H9 (cell line): ENCODE data around the gene SLC16A1. TPM values are rescaled to one million over a fixed set of nuclear protein-coding genes. Genes with fewer than 3 reads are reported as not detected.

Experiments used
- DNase-seq: peaks from one replicate; pipeline ENCODE4 v3.0.0-alpha.2; 2017
- H2AFZ ChIP-seq: one replicate; pipeline ENCODE4 v1.6.1; 2013; ENCODE audit warnings: mild to moderate bottlenecking, low read length, control low read depth, moderate library complexity
- H2AK5ac ChIP-seq: 2 replicates; pipeline ENCODE4 v1.6.1; 2013; ENCODE audit warnings: low read length, control low read depth, mixed read lengths; ENCODE audit not compliant: insufficient read length
- H2BK120ac ChIP-seq: one replicate; pipeline ENCODE4 v1.6.1; 2013; ENCODE audit warnings: low read depth, mild to moderate bottlenecking, low read length, control low read depth, inconsistent platforms; ENCODE audit not compliant: poor library complexity, severe bottlenecking
- H2BK12ac ChIP-seq: 2 replicates; pipeline ENCODE4 v1.6.1; 2013; ENCODE audit warnings: low read length, control low read depth, mixed read lengths, low read depth; ENCODE audit not compliant: insufficient read length
- H2BK15ac ChIP-seq: 2 replicates; pipeline ENCODE4 v1.6.1; 2013; ENCODE audit warnings: low read depth, low read length, control low read depth
- H2BK20ac ChIP-seq: one replicate; pipeline ENCODE4 v1.6.1; 2013; ENCODE audit warnings: low read depth, mild to moderate bottlenecking, low read length, control low read depth, inconsistent platforms; ENCODE audit not compliant: poor library complexity, severe bottlenecking
- H2BK5ac ChIP-seq: 2 replicates; pipeline ENCODE4 v1.6.1; 2013; ENCODE audit warnings: low read length, control low read depth, mixed read lengths; ENCODE audit not compliant: insufficient read length
- H3K14ac ChIP-seq: 2 replicates; pipeline ENCODE4 v1.6.1; 2013; ENCODE audit warnings: low read length, control low read depth; ENCODE audit not compliant: insufficient read depth
- H3K18ac ChIP-seq: 2 replicates; pipeline ENCODE4 v1.6.1; 2013; ENCODE audit warnings: low read depth, mild to moderate bottlenecking, mixed read lengths, low read length, control low read depth; ENCODE audit not compliant: insufficient read length
- H3K23ac ChIP-seq: 2 replicates; pipeline ENCODE4 v1.6.1; 2013; ENCODE audit warnings: low read length, control low read depth, mixed read lengths, low read depth; ENCODE audit not compliant: insufficient read length
- H3K23me2 ChIP-seq: 2 replicates; pipeline ENCODE4 v1.6.1; 2013; ENCODE audit warnings: low read depth, mild to moderate bottlenecking, mixed read lengths, low read length, control low read depth; ENCODE audit not compliant: insufficient read length, poor library complexity, severe bottlenecking
- H3K27ac ChIP-seq: 2 replicates; pipeline ENCODE4 v1.5.1; 2013; ENCODE audit warnings: low read length, control low read depth, mixed read lengths, low read depth; ENCODE audit not compliant: insufficient read length
- H3K27me3 ChIP-seq: 2 replicates; pipeline ENCODE4 v1.6.1; 2013; ENCODE audit warnings: low read length, control low read depth, inconsistent platforms; ENCODE audit not compliant: insufficient read depth
- H3K4ac ChIP-seq: 2 replicates; pipeline ENCODE4 v1.6.1; 2013; ENCODE audit warnings: low read depth, mild to moderate bottlenecking, control low read depth, inconsistent platforms, low read length, moderate library complexity
- H3K4me1 ChIP-seq: 2 replicates; pipeline ENCODE4 v1.6.1; 2013; ENCODE audit warnings: low read length, control low read depth, inconsistent platforms; ENCODE audit not compliant: insufficient read depth
- H3K4me2 ChIP-seq: 2 replicates; pipeline ENCODE4 v1.6.1; 2013; ENCODE audit warnings: low read length, control low read depth, mixed read lengths; ENCODE audit not compliant: insufficient read length, insufficient read depth
- H3K56ac ChIP-seq: 2 replicates; pipeline ENCODE4 v1.6.1; 2013; ENCODE audit warnings: low read depth, mild to moderate bottlenecking, mixed read lengths, low read length, control low read depth; ENCODE audit not compliant: insufficient read length
- H3K79me1 ChIP-seq: 2 replicates; pipeline ENCODE4 v1.6.1; 2013; ENCODE audit warnings: low read depth, mild to moderate bottlenecking, moderate library complexity, low read length, control low read depth, inconsistent platforms; ENCODE audit not compliant: insufficient read depth, poor library complexity, severe bottlenecking
- H3K79me2 ChIP-seq: 2 replicates; pipeline ENCODE4 v1.6.1; 2013; ENCODE audit warnings: low read length, control low read depth, inconsistent platforms; ENCODE audit not compliant: insufficient read depth
- H3K9ac ChIP-seq: 2 replicates; pipeline ENCODE4 v1.6.1; 2013; ENCODE audit warnings: low read length, control low read depth, mixed read lengths; ENCODE audit not compliant: insufficient read length; ENCODE audit errors: extremely low read depth
- H3K9me3 ChIP-seq: one replicate; pipeline ENCODE4 v1.6.1; 2013; ENCODE audit warnings: low read depth, low read length, inconsistent platforms; ENCODE audit not compliant: control insufficient read depth
- H3T11ph ChIP-seq: one replicate; pipeline ENCODE4 v1.6.1; 2013; ENCODE audit warnings: mild to moderate bottlenecking, low read length, control low read depth, inconsistent platforms
- H4K20me1 ChIP-seq: one replicate; pipeline ENCODE4 v1.6.1; 2013; ENCODE audit not compliant: control insufficient read depth, insufficient read length, insufficient read depth
- H4K5ac ChIP-seq: 2 replicates; pipeline ENCODE4 v1.6.1; 2013; ENCODE audit warnings: low read depth, mild to moderate bottlenecking, mixed read lengths, low read length, control low read depth; ENCODE audit not compliant: insufficient read length
- H4K8ac ChIP-seq: replicated peaks from 2 replicates; pipeline ENCODE4 v1.6.1; 2013; ENCODE audit warnings: low read length, control low read depth, mixed read lengths, low read depth; ENCODE audit not compliant: insufficient read length
- H4K91ac ChIP-seq: 2 replicates; pipeline ENCODE4 v1.6.1; 2013; ENCODE audit warnings: low read depth, mild to moderate bottlenecking, moderate library complexity, mixed read lengths, low read length, control low read depth; ENCODE audit not compliant: insufficient read length
- H3K27ac Mint-ChIP-seq, 3 experiments: 2 replicates in 2 of 3; 3 replicates in 1 of 3; pipeline ENCODE4 v1.8.0; 2020 to 2021; ENCODE audit warnings: mixed read lengths in 3 of 3, mild to moderate bottlenecking in 1 of 3, moderate library complexity in 1 of 3
- H3K27me3 Mint-ChIP-seq: 2 replicates; pipeline ENCODE4 v1.8.0; 2021; ENCODE audit warnings: low read depth, mild to moderate bottlenecking, moderate library complexity, mixed read lengths
- H3K36me3 Mint-ChIP-seq, 3 experiments: 2 replicates in 2 of 3; 3 replicates in 1 of 3; pipeline ENCODE4 v1.8.0; 2020 to 2021; ENCODE audit warnings: low read depth in 3 of 3, mixed read lengths in 3 of 3; ENCODE audit not compliant: insufficient read depth in 1 of 3
- H3K4me1 Mint-ChIP-seq, 2 experiments: 2 replicates each; pipeline ENCODE4 v1.8.0; 2020; ENCODE audit warnings: mixed read lengths in 2 of 2
- H3K4me3 Mint-ChIP-seq, 2 experiments: 2 replicates in 1 of 2; 3 replicates in 1 of 2; pipeline ENCODE4 v1.8.0; 2020 to 2021; ENCODE audit warnings: mild to moderate bottlenecking in 2 of 2, mixed read lengths in 2 of 2, moderate library complexity in 1 of 2
- H3K9me3 Mint-ChIP-seq, 2 experiments: 2 replicates in 1 of 2; 3 replicates in 1 of 2; pipeline ENCODE4 v1.8.0; 2020; ENCODE audit warnings: mild to moderate bottlenecking in 2 of 2, mixed read lengths in 2 of 2, moderate library complexity in 1 of 2
- WGBS: extraction: QIAGEN DNeasy Blood & Tissue Kit; methylation state at CpG from one replicate; pipeline ENCODE4 v1.1.7; 2013; ENCODE audit warnings: missing lambda C conversion rate, low lambda C conversion rate, mixed read lengths; ENCODE audit not compliant: insufficient read length; ENCODE audit errors: extremely low coverage; 5-methylcytosine and 5-hydroxymethylcytosine counted together
- total RNA-seq: library from RNA; stranded (reverse); gene quantifications from 2 replicates; pipeline ENCODE4 v1.2.1, GENCODE V29; 2021
- TF ChIP-seq, protein P1 (sequence below): fragments of 200-600 bp; sonication (generic); conservative IDR thresholded peaks from 3 replicates; pipeline ENCODE4 v1.8.0; 2021; ENCODE audit warnings: antibody characterized with exemption, mild to moderate bottlenecking

Gene SLC16A1
- total RNA-seq, 1 experiment from 2014 or later, result 381 TPM

DNA sequence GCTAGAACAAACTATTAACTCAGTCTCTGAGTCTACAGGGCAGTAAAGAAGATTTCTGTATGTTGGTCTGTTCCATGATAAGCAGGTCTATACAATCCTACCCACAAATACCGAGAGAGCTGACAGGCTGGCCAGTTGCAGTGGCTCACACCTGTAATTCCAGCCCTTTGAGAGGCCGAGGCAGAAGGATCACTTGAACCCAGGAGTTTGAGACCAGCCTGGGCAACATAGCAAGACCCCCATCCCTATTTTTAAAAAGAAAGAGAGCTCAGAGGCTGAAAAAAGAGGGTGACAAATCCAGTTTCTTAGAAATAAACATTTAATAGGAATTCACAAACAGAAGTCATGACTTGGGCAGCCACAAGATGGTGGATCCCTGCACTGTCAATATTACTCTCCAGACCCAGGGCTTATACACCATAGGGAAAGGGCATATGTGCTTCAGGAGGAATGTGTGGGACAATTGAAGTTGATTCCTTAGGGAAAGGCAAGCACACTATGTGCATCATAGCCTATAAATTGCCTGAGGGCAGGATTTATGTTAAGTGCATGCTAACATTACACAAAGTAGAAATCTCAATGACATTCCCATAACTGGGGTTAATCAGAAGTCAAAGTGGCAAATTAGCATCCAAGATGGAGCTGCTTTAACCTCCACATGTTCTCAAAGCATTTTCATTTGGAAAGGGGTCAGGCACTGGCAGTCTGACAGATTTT is 66.8 kb downstream of the SLC16A1 start:
- Histone ChIP-seq H3K79me1 (no peaks in the 10 kb centered on the region), H2BK15ac (no peak overlapping the region), H2BK120ac (no peak overlapping the region), H3T11ph (no peak overlapping the region), H3K4me1 (no peaks in the 10 kb centered on the region), H3K4ac (no peak overlapping the region), H2AFZ (no peak overlapping the region), H4K91ac (no peak overlapping the region), H4K8ac (no peak overlapping the region), H2BK5ac (no peak overlapping the region), H3K79me2 (no peaks in the 10 kb centered on the region), H3K4me2 (no peak overlapping the region), H3K9ac (no peak overlapping the region), H3K23ac (no peak overlapping the region), H4K5ac (no peak overlapping the region), H2AK5ac (no peak overlapping the region), H3K23me2 (no peaks in the 10 kb centered on the region), H3K18ac (no peak overlapping the region), H3K14ac (no peak overlapping the region), H2BK12ac (no peak overlapping the region), H3K27me3 (no peaks in the 10 kb centered on the region), H3K9me3 (peaks cover 5% of the 10 kb centered on the region), H3K27ac (no peak overlapping the region), H2BK20ac (no peak overlapping the region), H3K56ac (no peak overlapping the region), H4K20me1 (no peaks in the 10 kb centered on the region)
- H3K4me3 Mint-ChIP-seq, result no peak overlapping the region
- TF ChIP-seq, protein P1, sequence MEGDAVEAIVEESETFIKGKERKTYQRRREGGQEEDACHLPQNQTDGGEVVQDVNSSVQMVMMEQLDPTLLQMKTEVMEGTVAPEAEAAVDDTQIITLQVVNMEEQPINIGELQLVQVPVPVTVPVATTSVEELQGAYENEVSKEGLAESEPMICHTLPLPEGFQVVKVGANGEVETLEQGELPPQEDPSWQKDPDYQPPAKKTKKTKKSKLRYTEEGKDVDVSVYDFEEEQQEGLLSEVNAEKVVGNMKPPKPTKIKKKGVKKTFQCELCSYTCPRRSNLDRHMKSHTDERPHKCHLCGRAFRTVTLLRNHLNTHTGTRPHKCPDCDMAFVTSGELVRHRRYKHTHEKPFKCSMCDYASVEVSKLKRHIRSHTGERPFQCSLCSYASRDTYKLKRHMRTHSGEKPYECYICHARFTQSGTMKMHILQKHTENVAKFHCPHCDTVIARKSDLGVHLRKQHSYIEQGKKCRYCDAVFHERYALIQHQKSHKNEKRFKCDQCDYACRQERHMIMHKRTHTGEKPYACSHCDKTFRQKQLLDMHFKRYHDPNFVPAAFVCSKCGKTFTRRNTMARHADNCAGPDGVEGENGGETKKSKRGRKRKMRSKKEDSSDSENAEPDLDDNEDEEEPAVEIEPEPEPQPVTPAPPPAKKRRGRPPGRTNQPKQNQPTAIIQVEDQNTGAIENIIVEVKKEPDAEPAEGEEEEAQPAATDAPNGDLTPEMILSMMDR, result no peak
- no peaks in the 10 kb centered on the region for H3K27me3 Mint-ChIP-seq
- WGBS, result no CpG with 5 or more reads among the region's 2 CpGs
- H3K9me3 Mint-ChIP-seq, result peaks cover 15 to 17% of the 10 kb centered on the region in 2 experiments
- no peak overlapping the region for H3K27ac Mint-ChIP-seq
- H3K4me1 Mint-ChIP-seq, result peaks cover 10 to 12% of the 10 kb centered on the region in 2 experiments
- DNase-seq, result no peak
- peaks cover 9 to 10% (median 10%) of the 10 kb centered on the region in 3 experiments for H3K36me3 Mint-ChIP-seq
